SK-N-SH treated with all-trans-retinoic acid at 6 μM for 48 hours (cell line): ENCODE data around the gene ADCK1.

Experiments
- CSDC2 ChIP-seq: fragments of 250-450 bp; sonication (Bioruptor Pico); IDR thresholded peaks from 2 replicates; pipeline ENCODE4 v1.5.0; 2020; ENCODE audit warnings: mild to moderate bottlenecking, moderate library complexity
- GLIS3 ChIP-seq: fragments of 250-450 bp; sonication (Bioruptor Pico); IDR thresholded peaks from 2 replicates; pipeline ENCODE4 v1.5.0; 2020; ENCODE audit warnings: mild to moderate bottlenecking, moderate library complexity
- ISL1 ChIP-seq: fragments of 250-450 bp; sonication (Bioruptor Pico); IDR thresholded peaks from 2 replicates; pipeline ENCODE4 v2.1.2; 2022; ENCODE audit warnings: mild to moderate bottlenecking, moderate library complexity
- RARB ChIP-seq: fragments of 250-450 bp; sonication (Bioruptor Pico); IDR thresholded peaks from 2 replicates; pipeline ENCODE4 v1.8.0; 2021; ENCODE audit warnings: mild to moderate bottlenecking, moderate library complexity
- ZFP3 ChIP-seq: fragments of 250-450 bp; sonication (Bioruptor Pico); IDR thresholded peaks from 2 replicates; pipeline ENCODE4 v1.5.0; 2020; ENCODE audit warnings: mild to moderate bottlenecking, moderate library complexity
- ZNF565 ChIP-seq: fragments of 450-650 bp; formaldehyde crosslinking; conservative IDR thresholded peaks from 2 replicates; pipeline ENCODE4 v1.5.0; 2020; ENCODE audit warnings: low read depth, mild to moderate bottlenecking, moderate library complexity

DNA sequence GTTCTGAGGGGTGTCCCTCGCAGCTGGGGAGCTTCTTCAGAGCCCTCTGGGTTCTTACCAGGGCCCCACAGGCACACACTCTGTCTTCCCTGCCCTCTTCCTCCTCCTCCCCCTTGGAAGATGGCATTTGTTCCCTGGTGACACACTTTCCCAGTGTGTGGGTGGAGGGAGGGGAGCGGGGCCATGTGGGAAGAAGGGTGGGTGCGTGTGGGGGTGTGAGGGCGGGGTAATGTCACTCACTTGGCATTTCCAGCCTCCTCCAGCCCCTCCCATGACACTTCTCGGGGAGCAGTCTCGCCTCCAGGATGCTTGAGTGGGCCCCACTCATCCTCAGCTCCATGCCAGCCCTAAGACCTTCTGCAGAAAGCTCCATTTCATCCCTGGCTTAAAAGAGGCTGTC lies 61.3 kb downstream of the ADCK1 start:
- TF ChIP-seq ZFP3 (CRISPR knock-in tag) (no peak), ZNF565 (CRISPR knock-in tag) (no peak), RARB (no peak), ISL1 (CRISPR knock-in tag) (no peak), CSDC2 (CRISPR knock-in tag) (no peak), GLIS3 (CRISPR knock-in tag) (no peak)
